Activated naive CD4-positive, alpha-beta T cell treated with Interleukin-2 at 50 U/mL for 16 hours (primary cell): ENCODE data around the gene VPS11.
"Not testable (repeated sequence)": the region's sequence is repeated elsewhere in the genome, so short reads cannot be mapped to it uniquely, and the experiment has no call there.

Experiments
- DNase-seq: peaks from one replicate; pipeline ENCODE4 v3.0.0-alpha.2; 2020

VPS11 gene

GRCh38 chr11:119067371-119068222 lies at the start of gene VPS11:
Gene VPS11, plus strand, starts transcription at chr11:119067818. Its CDS starts 6 bp downstream, at chr11:119067824.
- DNase-seq: peak; percentile 98

DNA sequence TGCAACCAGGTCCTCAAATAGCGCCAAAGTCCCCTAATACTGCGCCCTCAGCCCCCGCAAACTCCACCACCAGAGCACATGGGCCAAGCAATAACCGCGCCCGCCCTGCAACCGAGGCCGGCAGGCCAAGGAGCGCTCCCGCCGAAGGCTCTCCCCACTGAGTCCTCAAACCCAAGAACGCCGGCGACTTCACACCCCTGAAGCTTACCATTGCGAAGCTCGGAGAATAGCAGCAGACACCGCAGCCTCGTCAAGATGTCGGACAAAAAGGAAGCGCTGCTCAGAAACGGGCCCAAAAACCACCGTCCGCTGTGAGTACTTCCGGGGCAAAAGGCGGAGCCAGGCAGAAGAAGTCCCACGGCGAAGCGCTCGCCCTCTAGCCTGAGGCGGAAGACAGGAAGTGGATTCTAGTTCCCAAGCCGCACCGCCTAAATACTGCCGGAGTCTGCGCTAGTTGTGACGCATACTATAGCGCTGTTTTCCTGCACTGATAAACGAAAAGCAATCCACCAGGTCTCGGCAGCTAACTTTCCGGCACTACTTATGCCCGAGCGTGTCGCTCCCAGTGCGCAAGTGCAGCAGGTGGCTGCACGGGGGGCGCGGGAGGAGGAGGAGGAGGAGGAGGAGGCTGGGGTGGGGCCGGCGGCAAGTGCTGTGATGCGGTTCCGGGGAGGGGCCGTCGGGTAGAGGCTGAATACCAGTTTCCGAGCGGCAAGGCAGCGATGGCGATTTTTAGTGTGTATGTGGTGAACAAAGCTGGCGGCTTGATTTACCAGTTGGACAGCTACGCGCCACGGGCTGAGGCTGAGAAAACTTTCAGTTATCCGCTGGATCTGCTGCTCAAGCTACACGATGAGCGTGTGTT lies 49.3 kb upstream of the VPS11 start, which contains the start of the genes RPS25 and TRAPPC4:
RPS25 (minus strand) TSS at position 270 of the 865 bp plus-strand sequence; CDS start at position 211, 59 bp downstream.
TRAPPC4 (plus strand) TSS at position 693 of the 865 bp plus-strand sequence; CDS start at position 723, 30 bp downstream.
- DNase-seq: peak; percentile 97

DNA sequence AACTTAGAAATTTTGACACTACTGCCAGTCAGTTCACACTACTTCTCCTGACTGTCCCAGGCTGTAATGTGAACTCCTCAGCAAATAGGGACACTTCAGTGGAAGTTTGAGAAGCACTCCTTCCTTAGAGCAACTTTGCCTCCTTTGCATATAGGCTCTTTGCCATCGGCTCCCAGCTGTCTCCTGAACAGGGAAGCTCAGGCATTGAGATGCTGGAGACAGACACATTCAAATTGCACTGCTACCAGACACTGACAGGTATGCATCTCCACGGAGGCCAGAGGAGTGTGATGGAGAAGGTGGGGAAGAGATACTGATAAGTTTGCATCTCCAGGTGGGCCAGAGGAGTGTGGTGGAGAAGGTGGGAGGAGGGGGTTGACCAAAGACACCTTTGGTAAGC lies 47.6 kb upstream of the VPS11 start:
- DNase-seq: no peak

- no peak for DNase-seq
Measured at GRCh38 chr11:119021631-119022030, 46.0 kb upstream of the VPS11 start.

DNA sequence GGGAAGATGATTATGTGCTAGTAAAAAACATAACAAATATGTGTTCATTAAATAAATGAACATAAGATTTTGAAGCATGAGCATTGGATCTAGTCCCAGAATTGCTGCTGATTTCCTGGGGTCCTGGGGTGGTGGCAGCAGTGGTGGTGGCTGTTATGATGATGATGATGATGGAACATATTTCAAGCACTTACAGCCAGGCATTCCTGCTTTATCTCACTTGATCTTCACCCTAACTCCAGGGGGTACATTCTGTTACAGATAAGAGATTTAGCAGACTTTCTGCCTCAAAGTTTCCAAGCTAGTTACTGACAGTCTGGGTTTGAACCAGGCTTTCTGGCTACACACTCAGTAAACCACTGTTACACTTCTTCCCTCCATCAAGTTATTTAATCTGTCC lies 43.9 kb upstream of the VPS11 start:
- no peak for DNase-seq

- DNase-seq: no peak
Measured at GRCh38 chr11:119024430-119025098, 43.1 kb upstream of the VPS11 start.

DNA sequence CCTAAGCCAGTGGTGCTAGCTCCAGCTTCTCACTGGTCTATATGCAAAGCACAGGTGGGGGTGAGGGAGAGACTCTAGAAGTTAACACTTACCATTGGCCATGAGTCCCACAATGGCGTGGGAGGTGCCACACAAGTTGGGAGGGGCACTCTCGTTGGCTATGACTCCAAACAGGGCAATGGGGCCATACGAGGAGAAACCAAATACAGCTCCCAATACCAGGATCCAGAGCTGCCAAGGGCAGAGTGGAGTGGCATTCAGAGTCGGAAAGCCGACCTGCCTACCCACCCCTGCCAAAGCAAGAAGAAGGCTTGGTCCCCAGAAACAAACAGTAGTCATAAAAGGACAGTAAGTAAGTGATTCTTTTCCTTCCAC lies 42.5 kb upstream of the VPS11 start:
- no peak for DNase-seq

DNA sequence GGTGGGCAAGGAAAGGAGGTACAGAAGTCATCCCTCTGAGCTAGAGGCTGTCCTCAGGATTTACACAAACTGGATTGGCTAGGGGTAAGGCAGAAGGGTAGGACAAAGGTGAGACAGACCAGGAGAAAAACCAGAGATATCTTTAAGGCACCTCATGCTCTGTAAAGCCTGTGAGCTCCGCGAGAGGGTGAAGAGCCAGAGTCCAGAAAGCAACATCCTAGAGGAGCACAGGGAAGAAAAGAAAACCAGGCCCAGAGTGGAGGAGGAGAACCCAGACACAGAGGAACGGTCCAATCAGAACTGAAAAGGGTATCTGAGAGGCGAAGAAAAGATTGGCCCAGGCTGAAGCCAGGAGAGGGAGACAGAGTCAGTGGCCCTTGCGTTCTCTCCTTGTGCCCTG lies 42.1 kb upstream of the VPS11 start:
- DNase-seq: no peak

GRCh38 chr11:119025978-119026766 lies 41.4 kb upstream of the VPS11 start:
- DNase-seq: no peak

DNA sequence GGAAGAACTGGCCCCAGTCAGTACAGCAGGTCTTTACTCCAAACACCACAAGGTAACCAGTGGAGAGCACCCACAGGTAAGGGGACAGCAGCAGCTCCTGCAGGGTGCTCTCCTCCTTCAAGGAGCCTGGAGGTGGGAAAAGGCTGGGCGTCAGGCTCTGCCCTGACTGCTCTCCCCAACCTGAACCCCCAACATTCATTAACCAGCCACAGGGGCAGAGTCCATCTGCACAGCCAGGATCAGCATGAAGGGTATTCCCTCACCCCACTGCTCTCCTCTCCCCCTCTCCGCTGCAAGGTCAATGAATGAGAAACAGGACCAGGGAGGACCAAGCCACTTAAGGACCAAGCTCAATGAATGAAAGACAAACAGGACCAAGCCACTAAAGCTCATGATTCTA lies 40.6 kb upstream of the VPS11 start:
- DNase-seq: no peak

DNA sequence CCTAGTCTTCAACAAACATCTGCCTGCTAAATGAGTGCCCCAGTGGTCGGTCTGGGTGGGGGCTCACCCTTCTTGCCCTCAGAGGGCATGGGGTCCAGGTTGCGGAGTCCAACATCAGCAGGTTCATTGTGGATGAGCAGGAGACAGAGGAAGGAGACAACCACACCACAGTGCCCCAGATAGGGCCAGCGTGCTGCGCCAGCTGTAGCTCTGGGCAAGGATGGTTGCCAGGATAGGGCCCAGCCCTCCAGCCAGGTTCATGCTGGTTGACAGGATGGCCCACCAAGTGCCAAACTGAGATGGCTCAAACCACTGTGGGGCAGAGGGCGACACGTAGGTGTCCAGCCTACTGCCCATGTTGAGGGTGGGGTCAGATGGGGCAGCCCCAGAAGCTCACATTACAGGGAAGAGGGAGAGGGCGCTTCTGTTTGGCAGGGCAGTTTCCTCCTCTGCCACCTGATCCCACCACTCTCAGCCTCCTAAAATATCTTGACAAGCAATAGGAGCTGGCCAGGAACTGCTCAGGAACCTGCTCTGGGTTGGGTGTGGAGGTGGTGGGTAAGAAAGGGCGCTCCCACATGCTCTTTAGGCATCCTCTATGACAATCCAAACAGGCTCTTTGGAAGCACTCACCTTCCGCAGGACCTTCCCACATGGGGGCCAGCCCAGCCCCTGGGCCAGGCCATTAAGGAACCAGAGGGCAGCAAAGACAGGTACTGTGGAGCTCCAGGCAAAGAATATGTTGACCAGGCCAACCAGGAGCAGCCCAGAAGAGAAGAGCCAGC lies 39.9 kb upstream of the VPS11 start:
- no peak for DNase-seq

GRCh38 chr11:119028346-119029068 lies 39.1 kb upstream of the VPS11 start:
- no peak for DNase-seq

DNA sequence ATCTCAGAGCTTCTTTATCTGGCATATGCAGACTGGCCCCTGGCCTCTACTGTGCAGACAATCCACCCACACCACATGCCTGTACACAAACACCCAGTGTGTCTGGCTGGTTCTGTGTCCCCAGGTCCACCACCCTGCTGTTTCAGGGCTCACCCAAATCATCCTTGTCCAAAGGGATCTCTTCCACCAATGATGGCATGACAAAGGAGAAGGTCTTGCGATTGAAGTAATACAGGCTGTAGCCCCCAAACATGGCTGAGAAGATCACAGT lies 38.6 kb upstream of the VPS11 start:
- DNase-seq: no peak

DNA sequence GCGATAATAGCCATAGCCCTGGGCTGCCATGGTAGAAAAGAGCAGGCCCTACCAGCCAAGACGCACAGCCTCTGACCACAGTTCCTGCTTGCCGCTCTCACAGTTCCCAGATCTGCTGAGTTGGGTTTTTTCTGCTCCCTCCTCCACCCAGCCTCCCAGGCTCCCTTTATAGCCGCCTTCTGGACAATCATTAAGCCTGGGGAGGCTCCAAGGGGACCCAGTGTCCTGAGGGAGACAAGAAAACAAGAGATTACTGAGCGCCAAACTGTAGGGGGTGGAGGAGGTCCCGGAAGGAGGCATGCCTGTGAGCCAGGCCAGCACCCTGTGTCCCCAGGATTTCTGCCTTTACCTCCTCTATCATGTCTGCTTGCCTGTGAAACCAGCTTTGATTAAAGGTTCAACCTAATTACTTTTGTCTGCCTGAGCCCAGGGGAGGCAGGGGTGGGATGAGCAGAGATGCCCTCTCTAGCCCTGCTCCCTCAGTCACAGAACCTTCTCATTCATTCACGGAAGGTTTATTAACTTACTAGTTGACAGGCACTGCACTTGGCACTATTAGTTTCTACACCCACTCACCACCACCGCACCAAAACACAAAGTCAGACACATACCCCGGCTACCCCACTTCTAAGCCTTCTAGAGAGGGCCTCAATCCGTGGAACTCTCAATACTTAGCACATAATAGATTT lies 38.1 kb upstream of the VPS11 start:
- DNase-seq: peak; percentile 73

GRCh38 chr11:119030029-119030328 lies 37.6 kb upstream of the VPS11 start:
- DNase-seq: no peak

DNA sequence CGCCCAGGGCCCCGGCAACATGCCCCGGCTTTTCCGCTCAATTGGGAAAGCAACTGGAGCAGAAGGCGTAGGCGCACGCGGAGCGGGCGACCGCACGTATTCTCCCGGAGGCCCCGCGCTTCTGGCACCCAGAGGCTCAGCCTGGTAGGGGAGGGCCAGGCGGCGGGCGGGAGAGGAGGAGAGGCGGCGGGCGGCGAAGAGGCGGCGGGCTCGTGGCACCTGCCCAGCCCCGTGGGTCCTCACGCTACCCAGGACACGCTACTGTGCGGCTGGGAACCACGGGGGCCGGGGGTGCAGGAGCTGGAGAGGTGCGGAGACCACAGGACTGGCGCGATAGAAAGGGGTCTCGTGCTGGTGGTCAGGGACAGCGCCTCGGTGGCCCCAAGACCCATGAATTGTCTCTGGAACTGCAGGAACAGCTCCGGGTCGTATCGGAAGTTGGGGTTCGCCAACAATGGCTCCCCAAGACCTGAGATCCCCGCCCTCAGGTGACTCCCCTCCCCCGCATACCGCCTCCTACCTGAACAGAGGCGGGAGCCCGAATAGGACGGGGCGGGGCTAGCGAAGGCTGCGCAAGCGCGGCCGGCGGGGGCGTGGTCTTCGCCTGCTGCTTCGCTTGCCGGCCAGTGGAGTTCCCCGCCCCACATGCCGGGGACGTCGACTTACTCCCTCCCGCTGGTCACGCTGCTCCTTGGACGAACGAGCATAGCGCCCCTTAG lies 37.1 kb upstream of the VPS11 start, which contains the start of gene SLC37A4:
SLC37A4 (minus strand) TSS at position 549 of the 719 bp plus-strand sequence.
- peak; percentile 98 for DNase-seq

- DNase-seq: no peak
Measured at GRCh38 chr11:119031912-119032280, 35.7 kb upstream of the VPS11 start.

GRCh38 chr11:119033421-119033820 lies 34.2 kb upstream of the VPS11 start:
- DNase-seq: not testable (repeated sequence)

DNA sequence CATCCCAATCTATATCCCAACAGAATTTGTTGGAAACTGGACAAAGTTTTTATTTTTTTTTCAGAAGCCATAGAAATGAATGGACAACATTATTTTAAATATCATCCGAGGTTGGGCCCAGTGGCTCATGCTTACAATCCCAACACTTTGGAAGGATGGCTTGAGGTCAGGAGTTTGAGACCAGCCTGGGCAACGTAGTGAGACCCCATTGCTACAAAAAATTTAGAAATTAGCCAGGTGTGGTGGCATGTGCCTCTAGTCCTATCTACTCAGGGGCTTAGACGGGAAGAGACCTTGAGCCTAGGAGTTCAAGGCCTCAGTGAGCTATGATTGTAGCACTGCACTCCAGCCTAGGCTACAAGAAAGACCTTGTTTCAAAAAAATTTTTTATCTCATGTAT lies 32.8 kb upstream of the VPS11 start:
- no peak for DNase-seq

- DNase-seq: no peak
Measured at GRCh38 chr11:119038884-119039283, 28.7 kb upstream of the VPS11 start.
